Neural cell (in vitro differentiated cells): ENCODE results near the gene C20orf141.

Source experiments
- EP300 ChIP-seq: fragments of 450-650 bp; conservative IDR thresholded peaks from 2 replicates; pipeline ENCODE4 v1.6.1; 2014; ENCODE audit warnings: antibody characterized with exemption, mild to moderate bottlenecking, moderate library complexity; ENCODE audit not compliant: poor library complexity, severe bottlenecking
- MXI1 ChIP-seq: fragments of 450-650 bp; conservative IDR thresholded peaks from 2 replicates; pipeline ENCODE4 v1.6.1; 2014; ENCODE audit warnings: antibody characterized with exemption, mild to moderate bottlenecking; ENCODE audit not compliant: poor library complexity, severe bottlenecking
- POLR2AphosphoS5 ChIP-seq: IDR thresholded peaks from 2 replicates; pipeline ENCODE4 v1.6.1; 2012
- TF ChIP-seq, protein P1 (sequence below): fragments of 450-650 bp; IDR thresholded peaks from 2 replicates; pipeline ENCODE4 v1.5.1; 2014; ENCODE audit warnings: antibody characterized with exemption, mild to moderate bottlenecking, moderate library complexity; ENCODE audit not compliant: poor library complexity, severe bottlenecking

- no peak for TF ChIP-seq MXI1
- TF ChIP-seq, protein P1, sequence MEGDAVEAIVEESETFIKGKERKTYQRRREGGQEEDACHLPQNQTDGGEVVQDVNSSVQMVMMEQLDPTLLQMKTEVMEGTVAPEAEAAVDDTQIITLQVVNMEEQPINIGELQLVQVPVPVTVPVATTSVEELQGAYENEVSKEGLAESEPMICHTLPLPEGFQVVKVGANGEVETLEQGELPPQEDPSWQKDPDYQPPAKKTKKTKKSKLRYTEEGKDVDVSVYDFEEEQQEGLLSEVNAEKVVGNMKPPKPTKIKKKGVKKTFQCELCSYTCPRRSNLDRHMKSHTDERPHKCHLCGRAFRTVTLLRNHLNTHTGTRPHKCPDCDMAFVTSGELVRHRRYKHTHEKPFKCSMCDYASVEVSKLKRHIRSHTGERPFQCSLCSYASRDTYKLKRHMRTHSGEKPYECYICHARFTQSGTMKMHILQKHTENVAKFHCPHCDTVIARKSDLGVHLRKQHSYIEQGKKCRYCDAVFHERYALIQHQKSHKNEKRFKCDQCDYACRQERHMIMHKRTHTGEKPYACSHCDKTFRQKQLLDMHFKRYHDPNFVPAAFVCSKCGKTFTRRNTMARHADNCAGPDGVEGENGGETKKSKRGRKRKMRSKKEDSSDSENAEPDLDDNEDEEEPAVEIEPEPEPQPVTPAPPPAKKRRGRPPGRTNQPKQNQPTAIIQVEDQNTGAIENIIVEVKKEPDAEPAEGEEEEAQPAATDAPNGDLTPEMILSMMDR = no peak
- no peak for TF ChIP-seq POLR2AphosphoS5
- TF ChIP-seq EP300 = no peak
Measured at GRCh38 chr20:2806351-2806701, 8.5 kb upstream of the C20orf141 start.
